M059J (cell line): ENCODE results near the gene APOBEC3C. TPM values are rescaled to one million over a fixed set of nuclear protein-coding genes. Genes with fewer than 3 reads are reported as not detected.
"Not testable (repeated sequence)": the region's sequence is repeated elsewhere in the genome, so short reads cannot be mapped to it uniquely, and the experiment has no call there.

Source experiments
- DNase-seq: peaks from one replicate; pipeline ENCODE4 v3.0.0-alpha.2; 2012; ENCODE audit warnings: low read depth
- total RNA-seq: library from RNA; depleted of rRNA; stranded (reverse); fragments of >200 nt; shearing (Covaris generic); gene quantifications from 2 replicates; pipeline ENCODE4 v1.2.3, GENCODE V29; 2014; rRNA removed

The APOBEC3C gene
- total RNA-seq = 10.0 and 13.8 TPM in 2 replicates

DNA sequence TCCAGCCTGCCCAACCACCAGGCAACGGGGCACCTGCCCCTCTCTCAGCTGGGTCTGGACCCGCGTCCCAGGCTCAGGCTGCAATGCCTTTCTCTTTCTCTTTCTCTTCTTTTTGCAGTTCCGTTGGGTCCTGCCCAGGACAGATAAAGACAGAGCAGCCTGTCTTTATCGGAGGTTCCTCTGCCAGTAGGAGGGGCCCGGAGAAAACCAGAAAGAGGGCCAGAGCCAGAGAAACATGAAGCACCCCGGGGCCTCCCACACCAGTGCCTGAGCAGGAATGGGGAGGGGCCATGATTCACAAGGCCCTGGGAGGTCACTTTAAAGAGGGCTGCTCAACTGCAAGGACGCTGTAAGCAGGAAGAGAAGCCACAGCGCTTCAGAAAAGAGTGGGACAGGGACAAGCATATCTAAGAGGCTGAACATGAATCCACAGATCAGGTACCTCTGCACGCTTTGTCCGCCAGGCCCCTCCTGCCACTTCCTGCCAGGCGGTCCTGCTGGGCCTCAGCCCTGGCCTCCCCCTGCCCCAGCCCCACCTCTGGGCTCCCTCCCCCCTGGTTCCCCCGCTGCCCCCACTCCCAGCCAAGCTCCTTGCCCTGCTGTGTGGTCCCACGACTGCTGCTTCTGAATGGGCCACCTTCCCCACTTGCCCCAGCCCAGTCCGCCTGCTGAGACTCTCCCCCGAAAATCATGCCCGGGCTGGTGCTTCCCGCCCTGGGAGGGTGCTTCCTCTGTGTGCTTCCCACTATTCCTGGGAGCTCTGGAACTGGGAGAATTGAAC lies at the start of gene APOBEC3C:
TSS of gene APOBEC3C (plus strand) at position 316 of the 781 bp plus-strand sequence. CDS start at position 422, 106 bp downstream.
- DNase-seq = peak; percentile 91

DNA sequence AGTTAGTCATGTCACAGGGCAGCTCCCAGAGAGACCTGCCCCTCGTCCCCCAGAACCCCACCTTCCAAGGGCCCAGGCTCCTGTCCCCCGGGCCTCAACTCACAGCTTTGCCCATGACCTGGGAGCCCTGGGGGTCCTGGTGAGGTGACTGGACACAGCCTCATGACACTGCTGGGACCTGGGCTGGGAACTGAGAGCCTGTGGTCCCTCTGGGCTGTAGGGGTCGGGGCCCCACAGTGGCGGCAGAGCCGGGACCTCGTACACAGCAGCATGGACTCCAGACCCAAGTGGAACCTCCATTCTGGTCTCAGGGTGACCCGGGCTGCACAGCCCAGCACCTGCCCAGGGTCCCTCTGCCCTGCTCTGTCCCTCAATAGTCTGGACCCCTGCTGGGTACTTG lies 49.8 kb upstream of the APOBEC3C start:
- no peak for DNase-seq

DNA sequence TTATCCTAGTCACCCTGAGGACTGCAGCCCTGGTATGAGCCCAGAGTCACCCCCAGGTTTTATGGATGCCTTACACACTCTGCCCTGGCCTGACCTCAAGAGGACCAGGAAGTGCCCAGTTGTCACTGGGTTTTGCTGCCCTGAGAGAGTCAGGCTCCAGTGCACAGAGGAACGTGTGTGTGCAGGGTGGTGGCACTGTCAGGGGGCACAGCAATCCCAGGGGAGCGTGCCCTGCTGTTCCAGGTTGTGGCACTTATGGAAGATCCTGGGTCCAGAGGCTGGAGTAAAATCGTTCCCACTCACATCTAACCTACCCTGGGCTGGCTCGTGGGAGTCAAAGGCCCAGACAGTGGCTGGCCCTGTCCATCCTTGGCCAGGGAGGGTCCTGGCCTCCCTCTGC lies 49.1 kb upstream of the APOBEC3C start:
- no peak for DNase-seq

DNA sequence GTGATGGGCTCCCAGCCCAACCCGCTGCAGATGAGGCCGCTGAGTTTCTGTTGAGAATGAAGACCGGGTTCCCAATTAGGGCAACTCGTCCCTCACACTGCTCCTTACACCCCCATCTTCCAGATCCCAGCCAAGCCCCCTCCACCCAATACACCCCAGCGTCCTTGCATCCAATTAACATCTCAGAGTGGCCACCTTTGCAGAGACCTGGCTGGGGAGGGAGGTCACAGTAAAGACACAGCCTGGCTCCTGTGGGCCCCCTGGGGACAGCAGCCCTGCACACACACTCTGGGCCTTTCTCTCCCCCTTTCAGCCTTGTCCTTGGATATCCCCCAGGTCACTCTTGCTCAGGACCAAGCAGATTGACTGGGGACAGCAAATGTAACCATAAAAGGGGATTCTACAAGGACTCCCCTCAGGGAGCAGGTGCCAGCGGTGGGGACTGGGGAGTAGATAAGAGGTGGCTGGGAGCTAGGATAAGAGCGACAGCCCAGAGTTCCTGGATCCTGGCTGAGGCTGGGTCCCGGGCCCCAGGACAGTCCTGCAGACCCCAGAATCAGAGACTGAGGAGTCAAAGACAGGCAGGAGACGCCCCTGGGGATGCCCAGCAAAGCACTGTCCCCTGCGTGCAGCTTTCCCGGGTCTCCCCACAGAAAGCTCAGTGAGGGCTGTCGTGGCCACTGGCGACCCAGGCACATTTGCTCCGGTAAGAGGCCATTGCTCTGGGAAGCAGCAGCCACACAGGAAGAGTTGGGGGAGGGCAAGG lies 48.3 kb upstream of the APOBEC3C start:
- DNase-seq = no peak

DNA sequence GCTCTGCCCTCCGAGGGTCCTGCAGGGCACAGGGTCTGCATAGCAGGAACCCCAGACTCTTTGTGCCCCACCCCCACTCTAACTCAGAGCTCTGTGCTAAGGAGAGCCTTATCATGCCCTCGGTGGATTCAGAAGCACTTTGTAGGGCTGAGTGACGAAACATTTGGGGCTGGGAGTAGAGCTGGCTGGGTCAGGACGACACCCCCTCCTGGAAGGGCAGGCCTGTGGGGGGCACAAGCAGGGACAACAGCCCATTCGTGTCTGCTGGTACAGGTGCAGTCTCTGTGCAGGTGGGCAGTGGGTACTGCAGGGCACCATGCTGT lies 47.7 kb upstream of the APOBEC3C start:
- no peak for DNase-seq

DNA sequence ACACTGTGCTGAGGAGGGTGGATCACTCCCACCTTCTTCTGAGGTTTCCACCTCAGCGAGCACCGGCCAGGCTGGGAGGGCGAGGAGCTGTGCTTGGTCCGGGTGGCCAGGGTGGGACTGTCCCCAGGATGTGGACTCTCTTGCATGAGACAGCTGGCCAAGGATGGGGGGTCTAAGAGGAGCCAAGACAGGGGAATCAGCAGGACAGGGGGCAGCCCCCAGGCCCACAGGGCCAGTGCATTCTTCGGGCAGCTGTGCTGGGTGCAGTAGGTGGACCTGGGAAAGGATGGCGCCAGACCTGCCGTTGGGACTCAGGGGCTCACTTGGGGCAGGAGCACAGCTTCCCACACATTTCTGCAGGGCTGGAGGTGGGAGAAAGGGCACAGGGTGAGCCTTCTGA lies 47.1 kb upstream of the APOBEC3C start:
- no peak for DNase-seq

DNA sequence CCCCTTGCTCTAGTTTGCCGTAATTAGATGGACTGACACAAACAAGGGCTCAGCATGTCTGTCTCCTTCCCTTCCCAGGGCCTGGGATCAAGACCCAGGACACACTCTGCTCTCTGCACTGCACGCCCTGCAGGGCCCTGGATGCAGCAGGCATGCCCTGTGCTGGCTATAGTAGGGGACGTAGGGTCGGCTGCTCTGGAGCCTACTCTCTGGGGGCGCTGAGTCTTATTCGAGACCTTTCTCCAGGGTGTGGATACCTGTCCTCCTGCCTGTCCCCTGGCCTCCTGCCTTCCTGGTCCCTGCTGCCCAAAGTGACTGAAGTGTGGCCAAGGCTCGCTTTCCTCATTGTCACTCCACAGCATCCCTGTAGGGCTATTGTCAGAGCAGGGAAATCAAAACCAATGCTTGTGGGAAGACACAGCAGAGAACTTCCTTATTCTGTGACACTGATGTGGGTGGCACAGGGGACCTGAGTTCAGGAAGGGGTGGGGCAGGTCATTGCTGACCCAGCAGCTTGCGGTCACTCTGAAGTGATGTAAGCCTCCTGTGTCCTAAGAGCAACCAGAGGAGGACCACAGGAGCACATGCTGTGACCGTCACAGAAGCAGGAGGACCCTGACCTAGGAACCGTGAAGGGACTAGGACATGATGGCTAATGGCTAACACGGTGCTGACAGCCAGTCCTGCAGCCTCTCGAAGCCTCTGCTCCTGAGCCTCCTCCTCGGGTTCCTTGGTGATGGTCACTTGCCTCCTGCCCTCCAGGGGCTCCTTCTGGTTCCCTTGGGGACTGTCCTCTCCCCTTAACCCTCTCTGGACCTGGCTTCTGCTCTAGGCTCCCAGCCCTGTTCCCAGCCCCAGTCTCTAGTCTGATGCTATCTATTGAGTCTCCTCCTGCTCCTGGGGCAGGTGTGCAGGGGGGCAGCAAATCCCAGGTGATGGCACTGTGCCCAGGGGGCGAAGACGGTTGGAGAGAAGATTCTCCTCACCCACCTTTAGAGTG lies 46.3 kb upstream of the APOBEC3C start:
- no peak for DNase-seq

DNA sequence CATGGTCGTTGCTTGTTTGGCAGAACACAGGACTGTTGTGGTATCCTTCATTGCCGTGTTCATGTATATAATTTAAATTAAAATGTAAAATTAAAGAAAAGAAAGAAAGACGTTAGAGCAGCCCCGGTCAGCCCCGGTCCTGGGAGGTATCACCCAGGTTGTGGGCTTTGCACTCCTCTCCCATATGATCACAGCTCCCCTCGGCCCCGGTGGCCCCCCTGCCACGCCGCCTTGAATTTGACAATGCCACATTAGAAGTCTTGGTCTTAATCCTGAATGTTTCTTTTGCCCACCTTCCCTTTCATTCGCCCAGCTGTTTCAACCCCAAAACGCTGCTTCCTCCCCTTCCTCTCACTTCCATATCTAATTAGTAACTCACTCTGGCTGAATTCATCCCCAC lies 45.3 kb upstream of the APOBEC3C start:
- no peak for DNase-seq

DNA sequence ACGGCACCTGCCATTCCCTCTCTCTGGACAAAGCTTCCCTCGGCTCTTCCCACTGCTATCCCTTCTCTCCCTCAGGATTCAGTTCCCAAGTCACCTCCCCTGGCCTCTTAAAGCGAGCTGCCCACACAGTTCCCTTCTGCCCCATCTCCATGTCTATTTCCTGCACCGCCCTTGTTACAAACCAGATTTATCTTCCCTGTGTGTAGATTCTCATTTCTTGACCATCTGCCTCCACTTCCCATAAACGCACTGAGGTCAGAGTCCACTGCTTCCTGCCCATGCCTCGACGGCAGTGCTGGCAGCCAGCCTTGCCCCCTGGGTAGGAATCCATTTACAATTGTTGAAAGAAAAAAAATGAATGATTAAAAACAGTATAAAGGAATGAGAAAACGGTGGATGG lies 43.5 kb upstream of the APOBEC3C start:
- no peak for DNase-seq

DNA sequence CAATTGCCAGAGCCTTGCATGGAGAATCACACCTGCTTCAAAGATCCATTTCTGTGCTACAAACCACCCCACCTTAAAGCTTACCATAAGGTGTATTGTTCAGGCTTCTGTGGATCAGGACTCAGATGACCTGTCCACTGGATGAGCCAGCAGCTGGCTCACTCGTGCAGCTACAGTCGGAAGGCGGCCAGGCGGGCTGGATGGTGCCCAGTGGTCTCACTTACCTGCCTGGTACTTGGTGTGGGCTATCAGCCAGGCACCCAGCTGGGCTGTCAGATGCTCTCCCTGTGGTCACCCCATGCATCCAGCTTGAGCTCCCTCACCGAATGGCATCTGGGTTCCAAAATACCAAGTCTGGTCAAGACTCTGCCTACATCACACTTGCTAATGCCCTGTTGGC lies 42.9 kb upstream of the APOBEC3C start:
- DNase-seq = no peak

DNA sequence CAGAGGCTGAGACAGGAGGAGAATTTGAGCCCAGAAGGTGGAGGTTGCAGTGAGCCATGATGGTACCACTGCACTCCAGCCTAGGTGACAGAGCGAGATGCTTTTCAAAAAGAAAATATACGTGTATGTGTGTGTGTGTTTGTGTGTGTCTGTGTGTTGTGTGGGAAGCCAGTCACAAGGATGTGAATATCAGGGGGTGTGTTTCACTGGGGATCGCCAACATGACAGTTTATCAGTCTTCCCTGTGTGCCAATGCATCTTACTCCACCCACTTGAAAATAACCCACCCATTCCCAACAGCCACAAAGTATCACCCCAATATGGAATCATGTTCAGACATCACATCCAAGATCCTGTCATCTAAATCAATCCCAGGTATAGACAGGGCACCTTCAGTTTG lies 42.3 kb upstream of the APOBEC3C start:
- DNase-seq = no peak

DNA sequence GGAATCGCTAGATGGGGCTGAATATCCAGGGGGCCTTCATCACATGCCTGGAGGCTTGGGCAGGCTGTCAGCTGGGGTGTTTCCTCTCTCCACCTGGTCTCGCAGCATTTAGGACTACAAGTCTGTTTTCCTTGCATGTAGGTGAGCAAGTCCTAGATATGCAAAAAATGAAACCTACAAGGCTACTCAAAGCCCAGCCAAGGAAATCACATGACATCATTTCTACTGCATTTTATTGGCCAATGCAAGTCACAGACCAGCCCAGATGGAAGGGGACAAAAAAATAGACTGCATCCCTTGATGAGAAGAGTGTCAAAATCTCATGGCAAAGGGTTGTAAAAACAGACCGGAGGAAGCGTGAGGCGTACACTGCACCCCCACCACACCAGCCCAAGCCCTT lies 41.5 kb upstream of the APOBEC3C start:
- DNase-seq = no peak

DNA sequence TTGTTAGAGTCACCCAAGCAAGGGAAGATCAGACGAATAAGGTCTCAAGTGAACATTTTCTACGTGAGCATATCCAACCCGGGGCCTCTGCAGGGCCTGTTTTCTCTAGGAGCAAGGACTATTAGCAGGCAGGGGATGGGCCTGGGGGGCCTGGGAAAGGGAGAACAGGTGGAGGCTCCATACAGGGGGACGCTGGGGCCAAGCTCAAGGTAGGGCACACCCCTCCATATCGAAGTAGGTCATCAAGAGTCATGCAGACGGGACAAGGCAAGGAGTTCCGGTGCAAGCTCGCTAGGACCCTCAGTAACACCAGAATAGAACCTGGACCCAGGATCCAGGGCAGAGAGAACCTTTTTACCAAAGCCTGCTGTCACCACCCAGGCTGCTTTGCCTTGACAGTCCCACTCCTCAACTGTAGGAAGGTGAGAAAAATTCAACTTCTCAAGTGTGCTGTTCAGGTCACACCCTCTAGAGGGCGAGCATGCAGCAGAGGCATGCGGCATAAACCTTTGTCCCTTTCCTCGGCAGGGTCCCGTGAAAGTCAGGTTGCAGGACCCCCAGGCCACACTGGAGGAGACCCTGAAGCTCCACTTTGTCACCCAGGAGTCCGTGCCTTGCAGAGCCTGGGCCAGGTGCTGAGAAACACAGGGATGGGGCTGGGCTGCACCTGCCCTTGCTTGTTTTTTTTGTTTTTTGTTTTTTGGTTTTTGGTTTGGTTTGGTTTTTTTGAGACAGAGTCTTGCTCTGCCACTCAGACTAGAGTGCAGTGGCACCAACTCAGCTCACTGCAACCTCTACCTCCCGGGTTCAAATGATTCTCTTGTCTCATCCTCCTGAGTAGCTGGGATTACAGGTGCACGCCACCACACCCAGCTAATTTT lies 40.5 kb upstream of the APOBEC3C start:
- DNase-seq = no peak

DNA sequence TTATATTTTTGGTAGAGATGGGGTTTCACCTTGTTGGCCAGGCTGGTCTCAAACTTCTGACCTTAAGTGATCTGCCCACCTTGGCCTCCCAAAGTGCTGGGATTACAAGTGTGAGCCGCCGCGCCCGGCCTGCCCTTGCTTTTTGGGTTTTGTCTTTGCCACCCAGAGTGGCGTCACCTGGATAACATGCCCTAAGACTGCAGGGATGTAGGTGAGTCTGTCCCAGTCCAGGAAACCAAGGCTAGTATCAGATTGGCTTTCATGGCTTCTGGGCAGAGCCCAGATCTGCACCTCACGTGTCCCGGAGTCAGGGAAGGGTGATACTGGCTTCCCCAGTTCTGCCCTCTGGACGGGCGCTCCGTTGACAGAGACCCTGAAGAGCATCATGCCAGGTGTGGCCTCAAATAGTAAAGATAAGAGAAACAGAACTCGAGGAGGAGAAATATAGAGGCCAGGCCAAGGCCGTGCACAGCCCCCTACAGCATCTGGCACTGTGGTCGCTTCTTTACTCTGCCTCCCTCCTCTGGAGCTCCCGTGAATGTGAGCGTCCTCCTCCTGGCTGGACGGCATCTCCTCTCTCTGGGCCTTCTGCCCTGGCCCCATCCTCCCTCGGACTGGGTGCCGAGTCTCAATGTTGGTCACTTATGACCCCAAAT lies 39.8 kb upstream of the APOBEC3C start:
- DNase-seq = no peak

DNA sequence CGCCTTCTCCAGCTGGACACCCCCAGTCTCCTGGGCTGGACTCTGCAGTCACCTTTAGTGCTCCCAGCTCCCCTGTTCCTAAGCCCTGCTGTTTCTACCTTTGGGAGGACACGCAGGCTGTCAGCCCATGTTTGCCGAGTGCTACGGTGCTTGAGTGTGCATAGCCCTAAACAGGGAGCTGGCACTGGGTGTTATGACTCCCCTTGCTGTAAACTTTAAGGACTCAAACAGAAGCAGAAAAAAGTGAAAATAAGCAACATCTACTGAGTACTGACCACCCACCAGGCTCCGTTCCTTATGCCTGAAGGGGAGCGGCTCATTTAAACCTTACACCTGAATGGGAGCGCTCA lies 39.3 kb upstream of the APOBEC3C start:
- DNase-seq = no peak

DNA sequence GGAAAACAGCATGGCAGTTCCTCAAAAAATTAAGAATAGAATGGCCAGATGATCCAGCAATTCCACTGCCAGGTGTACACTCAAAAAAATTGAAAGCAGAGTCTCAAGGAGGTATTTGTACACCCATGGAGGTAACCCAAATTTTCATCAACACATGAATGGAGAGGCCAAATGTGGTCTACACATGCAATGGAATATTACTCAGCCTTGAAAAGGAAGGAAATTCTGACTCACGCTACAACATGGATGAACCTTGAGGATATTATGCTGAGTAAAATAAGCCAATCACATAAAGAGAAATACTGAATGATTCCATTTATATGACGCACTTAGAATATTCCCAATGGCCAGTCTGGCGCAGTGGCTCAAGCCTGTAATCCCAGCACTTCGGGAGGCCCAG lies 36.8 kb upstream of the APOBEC3C start:
- not testable (repeated sequence) for DNase-seq

DNA sequence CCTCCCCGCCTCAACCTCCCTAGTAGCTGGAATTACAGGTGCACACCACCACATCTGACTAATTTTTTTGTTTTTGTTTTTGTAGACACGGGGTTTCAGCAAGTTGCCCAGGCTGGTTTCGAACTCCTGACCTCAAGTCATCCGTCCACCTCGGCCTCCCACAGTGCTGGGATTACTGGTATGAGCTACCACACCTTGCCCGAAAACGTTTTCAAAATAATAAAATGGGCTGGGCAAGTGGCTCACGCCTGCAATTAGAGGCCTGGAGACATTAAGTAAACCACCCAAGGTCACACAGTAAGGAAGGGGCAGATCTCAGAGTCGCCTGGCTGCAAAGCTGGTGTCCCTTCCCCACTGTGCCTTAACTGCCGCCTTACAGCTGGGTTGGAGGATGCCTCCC lies 33.5 kb upstream of the APOBEC3C start:
- DNase-seq = not testable (repeated sequence)

DNA sequence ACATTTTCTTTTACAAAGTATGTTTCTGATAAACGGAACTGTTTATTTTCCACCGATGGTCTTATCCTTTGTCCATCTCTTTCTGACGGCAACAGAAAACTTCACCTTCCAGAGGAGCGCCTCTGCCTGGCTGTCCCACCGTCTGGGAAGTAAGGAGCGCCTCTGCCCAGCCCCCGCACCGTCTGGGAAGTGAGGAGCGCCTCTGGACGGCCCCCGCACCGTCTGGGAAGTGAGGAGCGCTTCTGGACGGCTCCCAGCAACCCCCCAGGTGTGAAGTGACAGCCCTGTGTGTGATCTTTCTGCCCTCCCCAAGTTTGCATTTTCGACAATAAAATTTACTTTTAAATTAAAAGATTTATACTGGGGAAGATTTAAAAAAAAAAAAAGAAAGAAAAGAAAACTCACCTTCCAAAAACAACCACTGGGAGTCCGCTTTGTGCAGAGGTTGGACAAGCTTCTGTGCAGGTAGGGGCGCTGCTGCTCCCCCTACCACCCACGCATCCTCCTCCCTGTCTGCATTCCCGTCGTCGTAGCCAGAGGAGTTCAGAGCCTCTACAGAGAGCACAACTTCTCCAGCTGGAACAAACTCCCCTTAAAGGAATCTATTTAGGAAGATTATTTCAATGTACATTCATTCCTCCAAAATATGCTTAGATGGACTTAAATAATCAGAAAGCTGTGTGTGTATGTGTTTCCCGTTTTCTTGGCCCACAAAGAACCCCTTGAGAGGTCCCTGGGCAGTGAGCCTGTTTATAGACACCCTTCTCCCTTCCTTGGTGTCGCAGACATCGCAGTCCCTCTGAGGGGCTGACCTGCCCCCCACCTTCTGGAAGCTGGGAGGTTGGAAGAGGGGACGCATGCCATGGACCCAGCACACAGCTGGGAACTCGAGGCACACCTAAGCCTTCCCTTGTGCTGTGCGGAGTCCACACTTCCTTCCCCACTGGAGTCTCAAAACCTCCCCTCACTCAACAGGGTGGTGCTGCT lies 32.8 kb upstream of the APOBEC3C start:
- peak; percentile 34 for DNase-seq
